HEK293 (cell line): ENCODE results near the gene PALM.

Source experiments
- CTCF ChIP-seq: fragments of 450-650 bp; formaldehyde crosslinking; IDR thresholded peaks from 2 replicates; pipeline ENCODE4 v1.5.1; 2016; ENCODE audit warnings: missing biosample characterization, missing genetic modification characterization
- GLI4 ChIP-seq: fragments of 450-650 bp; formaldehyde crosslinking; IDR thresholded peaks from 2 replicates; pipeline ENCODE4 v1.5.1; 2016; ENCODE audit warnings: missing biosample characterization, missing genetic modification characterization
- PRDM4 ChIP-seq: fragments of 450-650 bp; formaldehyde crosslinking; IDR thresholded peaks from 2 replicates; pipeline ENCODE4 v1.5.1; 2017; ENCODE audit warnings: missing biosample characterization, missing genetic modification characterization
- ZNF121 ChIP-seq: fragments of 450-650 bp; formaldehyde crosslinking; IDR thresholded peaks from 2 replicates; pipeline ENCODE4 v1.5.1; 2016; ENCODE audit warnings: missing biosample characterization, missing genetic modification characterization
- ZNF704 ChIP-seq: fragments of 450-650 bp; formaldehyde crosslinking; IDR thresholded peaks from 2 replicates; pipeline ENCODE4 v1.5.1; 2016; ENCODE audit warnings: missing biosample characterization, missing genetic modification characterization
- ZNF76 ChIP-seq: fragments of 450-650 bp; formaldehyde crosslinking; IDR thresholded peaks from 2 replicates; pipeline ENCODE4; 2016; ENCODE audit warnings: low read depth, missing biosample characterization, missing genetic modification characterization, borderline replicate concordance
- ZNF837 ChIP-seq: fragments of 450-650 bp; formaldehyde crosslinking; IDR thresholded peaks from 2 replicates; pipeline ENCODE4 v1.5.1; 2016; ENCODE audit warnings: missing biosample characterization, missing genetic modification characterization
- TF ChIP-seq, protein P1 (sequence below): fragments of 450-650 bp; formaldehyde crosslinking; IDR thresholded peaks from 2 replicates; pipeline ENCODE4 v1.5.1; 2016; ENCODE audit warnings: missing biosample characterization, missing genetic modification characterization

- TF ChIP-seq CTCF (tag by site-specific recombination) = no peak
- no peak for TF ChIP-seq ZNF76
- TF ChIP-seq GLI4 = no peak
- TF ChIP-seq PRDM4 (tag by site-specific recombination) = no peak
- TF ChIP-seq ZNF837 (tag by site-specific recombination) = no peak
- TF ChIP-seq ZNF704 (tag by site-specific recombination) = no peak
- TF ChIP-seq, protein P1, sequence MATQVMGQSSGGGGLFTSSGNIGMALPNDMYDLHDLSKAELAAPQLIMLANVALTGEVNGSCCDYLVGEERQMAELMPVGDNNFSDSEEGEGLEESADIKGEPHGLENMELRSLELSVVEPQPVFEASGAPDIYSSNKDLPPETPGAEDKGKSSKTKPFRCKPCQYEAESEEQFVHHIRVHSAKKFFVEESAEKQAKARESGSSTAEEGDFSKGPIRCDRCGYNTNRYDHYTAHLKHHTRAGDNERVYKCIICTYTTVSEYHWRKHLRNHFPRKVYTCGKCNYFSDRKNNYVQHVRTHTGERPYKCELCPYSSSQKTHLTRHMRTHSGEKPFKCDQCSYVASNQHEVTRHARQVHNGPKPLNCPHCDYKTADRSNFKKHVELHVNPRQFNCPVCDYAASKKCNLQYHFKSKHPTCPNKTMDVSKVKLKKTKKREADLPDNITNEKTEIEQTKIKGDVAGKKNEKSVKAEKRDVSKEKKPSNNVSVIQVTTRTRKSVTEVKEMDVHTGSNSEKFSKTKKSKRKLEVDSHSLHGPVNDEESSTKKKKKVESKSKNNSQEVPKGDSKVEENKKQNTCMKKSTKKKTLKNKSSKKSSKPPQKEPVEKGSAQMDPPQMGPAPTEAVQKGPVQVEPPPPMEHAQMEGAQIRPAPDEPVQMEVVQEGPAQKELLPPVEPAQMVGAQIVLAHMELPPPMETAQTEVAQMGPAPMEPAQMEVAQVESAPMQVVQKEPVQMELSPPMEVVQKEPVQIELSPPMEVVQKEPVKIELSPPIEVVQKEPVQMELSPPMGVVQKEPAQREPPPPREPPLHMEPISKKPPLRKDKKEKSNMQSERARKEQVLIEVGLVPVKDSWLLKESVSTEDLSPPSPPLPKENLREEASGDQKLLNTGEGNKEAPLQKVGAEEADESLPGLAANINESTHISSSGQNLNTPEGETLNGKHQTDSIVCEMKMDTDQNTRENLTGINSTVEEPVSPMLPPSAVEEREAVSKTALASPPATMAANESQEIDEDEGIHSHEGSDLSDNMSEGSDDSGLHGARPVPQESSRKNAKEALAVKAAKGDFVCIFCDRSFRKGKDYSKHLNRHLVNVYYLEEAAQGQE (tag by site-specific recombination) = no peak
- no peak for TF ChIP-seq ZNF121 (tag by site-specific recombination)
Observed at GRCh38 chr19:731000-731399, 22.3 kb downstream of the PALM start.
